Dendritic cell treated with granulocyte-macrophage colony-stimulating factor and Interleukin-4, amounts not matched to agents 40 ng/mL and 50 ng/mL, for 4 days (primary cell): ENCODE data around the gene MOB3A.
"Not testable (repeated sequence)": the region's sequence is repeated elsewhere in the genome, so short reads cannot be mapped to it uniquely, and the experiment has no call there.

Experiments
- H3K27ac Mint-ChIP-seq: one replicate; pipeline ENCODE4 v1.8.0; 2022; ENCODE audit warnings: mild to moderate bottlenecking, mixed read lengths
- H3K27me3 Mint-ChIP-seq: one replicate; pipeline ENCODE4 v1.8.0; 2022; ENCODE audit warnings: mild to moderate bottlenecking, mixed read lengths
- H3K36me3 Mint-ChIP-seq: one replicate; pipeline ENCODE4 v1.8.0; 2022; ENCODE audit warnings: low read depth, mixed read lengths
- H3K4me1 Mint-ChIP-seq: one replicate; pipeline ENCODE4 v1.8.0; 2022; ENCODE audit warnings: low read depth, mixed read lengths
- H3K4me3 Mint-ChIP-seq: one replicate; pipeline ENCODE4 v1.8.0; 2022; ENCODE audit warnings: mild to moderate bottlenecking, moderate library complexity, mixed read lengths
- H3K9me3 Mint-ChIP-seq: one replicate; pipeline ENCODE4 v1.8.0; 2022; ENCODE audit warnings: mixed read lengths
- intact Hi-C: fragments of 100-400 bp; cut with micrococcal nuclease; formaldehyde crosslinking; loops from one replicate; pipeline ENCODE4 v1.15.0; 2022

Gene MOB3A

GRCh38 chr19:2108251-2109016, 12.3 kb upstream of the MOB3A start:
- H3K4me3 Mint-ChIP-seq: no peak overlapping the region
- intact Hi-C loops: no loop called here
- no peaks in the 10 kb centered on the region for H3K27me3 Mint-ChIP-seq
- H3K4me1 Mint-ChIP-seq: no peaks in the 10 kb centered on the region
- peaks cover 100% of the 10 kb centered on the region for H3K36me3 Mint-ChIP-seq
- H3K9me3 Mint-ChIP-seq: peaks cover 17% of the 10 kb centered on the region
- no peak overlapping the region for H3K27ac Mint-ChIP-seq

- Mint-ChIP-seq H3K27ac (no peak overlapping the region), H3K36me3 (peaks cover 100% of the 10 kb centered on the region), H3K9me3 (peaks cover 17% of the 10 kb centered on the region), H3K4me1 (peaks cover 6% of the 10 kb centered on the region), H3K4me3 (no peak overlapping the region), H3K27me3 (no peaks in the 10 kb centered on the region)
- intact Hi-C loops: no loop called here
Observed at GRCh38 chr19:2103045-2103707, 7.0 kb upstream of the MOB3A start.

- Mint-ChIP-seq H3K4me3 (no peak overlapping the region), H3K27me3 (no peaks in the 10 kb centered on the region), H3K4me1 (peaks cover 21% of the 10 kb centered on the region), H3K27ac (no peak overlapping the region), H3K36me3 (peaks cover 87% of the 10 kb centered on the region), H3K9me3 (peaks cover 12% of the 10 kb centered on the region)
- intact Hi-C loops: no loop called here
Observed at GRCh38 chr19:2101417-2102335, 5.5 kb upstream of the MOB3A start.

GRCh38 chr19:2100719-2101061, 4.6 kb upstream of the MOB3A start:
- H3K4me3 Mint-ChIP-seq: no peak overlapping the region
- H3K36me3 Mint-ChIP-seq: peaks cover 84% of the 10 kb centered on the region
- H3K27me3 Mint-ChIP-seq: no peaks in the 10 kb centered on the region
- peaks cover 5% of the 10 kb centered on the region for H3K9me3 Mint-ChIP-seq
- intact Hi-C loops: no loop called here
- H3K4me1 Mint-ChIP-seq: peaks cover 21% of the 10 kb centered on the region
- H3K27ac Mint-ChIP-seq: no peak overlapping the region

- H3K36me3 Mint-ChIP-seq: peaks cover 84% of the 10 kb centered on the region
- H3K4me3 Mint-ChIP-seq: no peak overlapping the region
- H3K27me3 Mint-ChIP-seq: no peaks in the 10 kb centered on the region
- intact Hi-C loops: no loop called here
- no peak overlapping the region for H3K27ac Mint-ChIP-seq
- H3K9me3 Mint-ChIP-seq: no peaks in the 10 kb centered on the region
- H3K4me1 Mint-ChIP-seq: peaks cover 23% of the 10 kb centered on the region
Observed at GRCh38 chr19:2099937-2100718, 4.0 kb upstream of the MOB3A start.

- Mint-ChIP-seq H3K27ac (no peak overlapping the region), H3K36me3 (peaks cover 84% of the 10 kb centered on the region), H3K4me3 (no peak overlapping the region), H3K27me3 (no peaks in the 10 kb centered on the region), H3K9me3 (no peaks in the 10 kb centered on the region), H3K4me1 (peaks cover 33% of the 10 kb centered on the region)
- intact Hi-C loops: no loop called here
Observed at GRCh38 chr19:2099054-2099501, 3.0 kb upstream of the MOB3A start.

- H3K36me3 Mint-ChIP-seq: peaks cover 84% of the 10 kb centered on the region
- peaks cover 44% of the 10 kb centered on the region for H3K4me1 Mint-ChIP-seq
- peak overlapping the region; percentile 100 for H3K27ac Mint-ChIP-seq
- H3K9me3 Mint-ChIP-seq: no peaks in the 10 kb centered on the region
- intact Hi-C loops: loop anchor here (2.0 kb wide), 1 partner anchor 15 kb away; no protein-coding TSS in a partner anchor
- H3K4me3 Mint-ChIP-seq: no peak overlapping the region
- no peaks in the 10 kb centered on the region for H3K27me3 Mint-ChIP-seq
Observed at GRCh38 chr19:2097886-2098327, 1.8 kb upstream of the MOB3A start.

- Mint-ChIP-seq H3K9me3 (no peaks in the 10 kb centered on the region), H3K4me1 (peaks cover 49% of the 10 kb centered on the region)
Observed at GRCh38 chr19:2097203-2097885, 1.2 kb upstream of the MOB3A start.

GRCh38 chr19:2096480-2097202, 515 bp upstream of the MOB3A start, which contains the start of gene IZUMO4:
TSS of gene IZUMO4 (plus strand) at chr19:2096915. CDS start at chr19:2096946, 31 bp downstream.
- intact Hi-C loops: loop anchor here (2.0 kb wide), 1 partner anchor 14 kb away; no protein-coding TSS in a partner anchor
- Mint-ChIP-seq H3K27me3 (no peaks in the 10 kb centered on the region), H3K36me3 (peaks cover 75% of the 10 kb centered on the region), H3K27ac (peak within 1 kb of the TSS; percentile 100), H3K4me3 (peak within 1 kb of the TSS; percentile 99), H3K9me3 (no peaks in the 10 kb centered on the region), H3K4me1 (peaks cover 55% of the 10 kb centered on the region)

More at GRCh38 chr19:2097203-2097885, 1.2 kb upstream of the MOB3A start:
- Mint-ChIP-seq H3K4me3 (peak overlapping the region; percentile 69), H3K27ac (peak overlapping the region; percentile 100), H3K27me3 (no peaks in the 10 kb centered on the region), H3K36me3 (peaks cover 82% of the 10 kb centered on the region)
- intact Hi-C loops: loop anchor here (2.0 kb wide), 1 partner anchor 15 kb away; no protein-coding TSS in a partner anchor

GRCh38 chr19:2091926-2092525, 4.1 kb downstream of the MOB3A start:
- H3K27ac Mint-ChIP-seq: peak overlapping the region; percentile 100
- intact Hi-C loops: not testable (repeated sequence)

GRCh38 chr19:2089727-2090053, 6.4 kb downstream of the MOB3A start:
- Mint-ChIP-seq H3K4me3 (peak overlapping the region; percentile 74), H3K36me3 (peaks cover 72% of the 10 kb centered on the region), H3K4me1 (peaks cover 87% of the 10 kb centered on the region), H3K27ac (peak overlapping the region; percentile 100), H3K9me3 (no peaks in the 10 kb centered on the region), H3K27me3 (no peaks in the 10 kb centered on the region)
- intact Hi-C loops: no loop called here

More at GRCh38 chr19:2091926-2092525, 4.1 kb downstream of the MOB3A start:
- H3K9me3 Mint-ChIP-seq, H3K27me3 Mint-ChIP-seq: not testable (repeated sequence)
- H3K4me1 Mint-ChIP-seq: peaks cover 80% of the 10 kb centered on the region
- H3K4me3 Mint-ChIP-seq: peak overlapping the region; percentile 99
- H3K36me3 Mint-ChIP-seq: peaks cover 73% of the 10 kb centered on the region
